AG20443 (cell line): ENCODE results near the gene RUNX1.
A peak's percentile ranks its signal among the peaks of the same experiment; 100 is the strongest.

Source experiments
- DNase-seq: peaks from one replicate; pipeline ENCODE4 v3.0.0; 2012; ENCODE audit warnings: low spot score, mixed read lengths

RUNX1 gene

DNA sequence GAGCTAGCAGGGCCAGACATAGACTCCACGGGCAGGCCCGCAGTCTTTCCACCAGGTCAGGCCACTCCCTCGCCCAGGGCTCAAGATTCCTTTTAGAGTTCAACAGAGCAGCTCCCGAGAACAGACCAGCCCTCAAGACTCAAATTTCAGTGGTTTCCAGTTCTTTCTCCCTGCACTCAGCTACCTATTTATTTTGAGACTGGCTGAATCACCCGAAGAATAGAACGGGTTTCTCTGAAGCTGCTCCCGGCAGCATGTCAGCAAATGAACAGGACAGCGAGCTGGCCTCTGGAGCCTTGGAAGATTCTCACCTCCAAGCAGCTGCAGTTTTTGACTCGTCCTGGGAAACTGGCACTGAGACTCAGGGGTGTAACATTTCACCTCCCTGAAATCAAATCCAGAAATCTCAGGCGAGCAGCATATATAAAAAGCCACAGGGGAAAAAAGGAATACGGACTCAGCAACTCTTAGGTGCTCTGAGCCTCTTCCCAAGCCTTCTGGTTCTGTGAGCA is 202.4 kb downstream of the RUNX1 start:
- peak; percentile 55 for DNase-seq

DNA sequence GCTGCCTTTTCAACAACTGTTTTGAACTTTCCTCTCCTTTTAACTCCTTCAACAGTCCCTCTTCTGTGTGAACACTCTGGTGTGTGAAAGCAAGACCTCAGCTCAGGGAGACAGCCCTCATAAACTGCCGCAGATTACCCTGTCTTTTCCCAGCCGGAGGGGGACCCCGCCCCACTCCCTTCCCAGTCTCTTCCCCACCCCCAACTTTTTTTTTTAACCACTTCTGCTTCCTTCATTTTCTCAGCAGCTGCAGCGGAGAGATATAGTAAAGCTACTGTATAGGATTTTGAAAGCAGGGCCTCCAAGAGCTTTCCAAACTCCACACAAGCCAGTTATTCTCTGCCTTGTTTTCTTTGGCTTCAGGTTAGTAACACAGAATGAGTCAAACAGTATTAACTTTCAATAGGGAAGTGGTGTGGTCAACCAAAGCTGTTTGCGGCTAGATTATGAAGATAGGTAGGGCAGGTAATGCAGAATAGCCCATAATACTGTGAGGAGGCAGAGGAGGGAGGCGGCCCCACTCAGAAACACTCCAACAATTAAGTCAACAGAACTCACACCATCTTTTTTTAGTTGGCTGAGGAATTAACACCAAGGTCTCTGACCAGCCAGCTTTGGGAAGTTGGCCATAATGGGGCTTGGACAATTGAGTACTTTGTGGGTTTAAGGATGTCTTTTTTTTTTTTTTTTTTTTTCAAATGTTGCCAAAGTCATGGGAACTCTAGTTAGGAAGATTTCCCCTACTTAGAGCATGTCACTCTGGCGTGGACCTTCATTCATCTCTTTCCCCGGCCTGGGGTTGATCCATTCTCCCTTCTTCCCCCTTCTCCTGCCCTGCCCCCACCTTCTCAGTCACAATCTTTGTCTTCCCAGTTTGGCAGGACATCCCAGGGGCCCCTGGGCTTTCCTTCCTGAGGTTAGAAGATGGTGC is 203.3 kb downstream of the RUNX1 start:
- peak; percentile 43 for DNase-seq

DNA sequence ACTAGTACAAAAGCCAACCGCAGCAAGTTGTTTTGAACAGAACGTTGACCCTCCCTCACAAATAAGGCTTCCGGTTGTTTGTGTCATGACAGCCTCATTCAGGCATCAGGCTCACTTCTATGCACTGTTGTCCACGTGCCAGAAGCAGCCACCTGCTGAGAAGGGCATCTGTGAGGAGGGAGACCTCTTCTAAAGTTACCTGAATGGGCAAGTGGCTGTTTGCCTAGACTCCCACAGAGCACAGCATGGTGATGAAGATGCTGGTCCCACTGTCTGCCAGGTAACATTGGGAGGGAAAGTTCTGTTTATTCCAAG is 204.2 kb downstream of the RUNX1 start:
- DNase-seq: no peak

DNA sequence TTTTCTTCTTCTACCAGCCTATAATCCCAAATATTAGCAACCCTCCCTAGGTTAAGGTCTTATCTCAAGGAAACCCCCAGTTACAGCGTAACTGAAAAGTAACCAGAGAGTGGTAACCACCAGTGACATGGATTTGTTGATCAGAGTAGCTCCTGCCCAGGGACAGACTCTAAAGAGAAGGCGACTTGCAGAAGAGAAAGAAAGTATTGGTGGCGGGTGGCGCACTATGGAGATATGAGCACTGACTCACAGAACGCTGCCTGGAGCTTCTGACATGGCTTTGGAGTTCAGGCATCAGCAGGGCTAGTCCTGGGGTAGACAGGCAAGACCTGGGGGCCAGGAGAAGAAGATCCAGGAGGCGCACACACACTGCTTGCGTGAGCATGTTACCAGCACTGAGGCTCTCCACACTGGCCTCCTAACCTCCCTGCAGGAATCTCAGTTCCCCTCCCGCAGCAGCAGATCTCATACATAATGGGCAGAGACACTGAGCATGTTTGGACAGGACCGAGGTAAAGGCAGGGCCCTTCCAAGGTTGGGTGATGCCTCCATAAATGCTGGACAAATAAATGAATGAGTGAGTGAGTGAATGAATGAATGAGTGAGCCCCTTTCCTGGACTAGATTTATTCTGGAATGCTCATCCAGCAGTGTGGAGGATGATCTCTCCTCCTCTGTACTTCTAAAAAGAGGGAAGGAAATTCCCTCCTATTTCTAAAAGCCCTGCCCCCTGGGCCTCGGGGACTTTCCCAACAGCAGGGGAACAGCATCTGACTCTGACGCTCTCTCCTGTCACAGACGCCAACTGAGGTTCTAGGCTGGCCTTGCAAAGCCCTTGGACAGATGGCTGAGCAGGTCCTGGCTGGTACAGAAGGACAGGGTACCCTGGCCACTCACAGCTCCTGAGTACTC is 204.8 kb downstream of the RUNX1 start:
- DNase-seq: peak; percentile 45

DNA sequence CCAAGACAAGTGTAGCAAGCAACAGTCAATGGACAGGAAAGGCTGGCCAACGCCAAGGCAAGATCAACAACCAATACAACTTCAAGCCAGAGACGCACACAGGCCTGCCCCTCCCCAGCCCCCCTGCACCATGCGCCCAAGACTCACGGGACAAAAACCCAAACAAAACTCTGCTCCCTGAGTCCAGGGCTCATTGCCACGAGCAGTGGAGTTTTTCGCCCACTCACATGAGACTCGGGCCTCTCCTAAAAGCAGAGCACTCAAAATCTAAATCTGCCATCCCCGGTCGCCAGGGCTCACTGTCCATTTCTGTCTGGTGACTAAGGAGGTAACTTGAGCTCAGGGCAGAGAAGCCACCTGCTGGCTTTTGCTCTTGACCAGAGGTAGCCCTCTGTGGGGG is 205.5 kb downstream of the RUNX1 start:
- DNase-seq: no peak

DNA sequence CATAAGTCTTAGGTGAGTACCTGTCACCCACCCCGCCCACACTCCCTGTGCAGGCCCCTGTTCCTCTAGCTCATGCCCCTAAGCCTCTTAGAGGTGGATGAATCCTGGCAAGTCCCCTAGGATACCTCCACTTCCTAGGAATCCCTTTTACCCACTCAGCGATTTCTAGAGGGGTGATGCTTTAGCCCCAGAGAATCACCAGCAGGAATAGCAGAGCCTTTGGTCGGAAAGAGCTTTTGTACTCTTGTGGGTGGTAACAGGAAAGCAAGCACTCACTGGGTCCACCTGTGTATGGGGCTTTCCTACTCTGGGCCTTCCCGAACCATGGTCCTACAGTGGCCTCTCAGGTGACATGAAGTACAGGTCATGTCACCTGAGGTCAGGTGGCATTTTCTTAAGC is 207.9 kb downstream of the RUNX1 start:
- no peak for DNase-seq

DNA sequence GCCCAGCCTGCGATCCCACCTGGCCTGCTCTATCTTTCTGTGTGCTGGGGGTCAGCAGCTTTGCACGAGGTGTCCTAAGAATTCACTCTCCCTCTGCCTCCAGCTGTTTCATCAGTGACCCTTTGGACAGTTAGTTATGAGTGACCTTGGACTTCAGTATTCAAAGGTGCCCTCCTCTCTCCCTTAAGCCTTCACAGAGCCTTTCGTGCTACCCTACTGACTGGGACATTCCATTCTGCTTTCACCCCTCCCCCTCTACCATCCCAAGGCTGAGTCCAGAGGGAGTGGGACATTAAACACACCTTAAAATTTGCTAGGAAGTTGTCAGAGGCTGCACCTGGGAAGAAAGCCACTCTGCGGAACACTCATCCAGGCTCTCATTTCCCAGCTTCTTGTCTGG is 208.4 kb downstream of the RUNX1 start:
- no peak for DNase-seq

DNA sequence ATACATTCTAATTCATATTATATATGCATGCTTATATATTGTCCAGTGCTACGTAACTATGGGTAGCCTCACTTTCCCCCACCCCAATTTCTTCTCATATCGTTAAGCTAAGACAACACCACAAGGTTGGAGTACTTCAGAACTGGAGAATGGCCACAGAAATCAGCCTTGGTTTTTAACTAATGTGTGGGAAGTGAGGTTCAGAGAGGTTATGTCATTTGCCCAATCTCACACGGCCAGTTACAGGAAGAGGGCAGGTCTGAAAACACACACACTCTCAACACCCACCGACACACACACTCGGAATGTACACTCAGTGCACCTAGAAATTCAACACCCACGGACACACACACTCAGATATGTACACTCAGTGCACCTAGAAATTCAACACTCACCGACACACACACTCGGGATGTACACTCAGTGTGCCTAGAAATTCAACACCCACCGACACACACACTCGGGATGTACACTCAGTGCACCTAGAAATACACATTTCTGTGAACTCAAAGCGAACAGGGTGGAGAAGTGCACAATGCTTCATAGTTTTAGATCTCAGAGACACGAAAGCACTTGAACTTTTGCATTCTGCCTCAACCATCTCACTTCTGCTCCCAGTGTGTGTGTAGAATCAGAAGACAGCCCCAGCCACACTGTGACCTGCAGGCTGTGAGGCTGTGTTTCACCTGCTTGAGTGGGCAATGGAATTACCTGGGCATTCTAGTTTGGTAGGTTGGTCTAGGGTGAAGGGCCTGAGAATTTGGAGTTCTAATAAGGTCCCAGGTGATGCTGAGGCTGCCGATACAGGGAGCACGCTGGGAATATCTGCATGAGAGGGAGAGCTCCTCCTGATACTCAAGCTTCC is 209.9 kb downstream of the RUNX1 start:
- DNase-seq: no peak

DNA sequence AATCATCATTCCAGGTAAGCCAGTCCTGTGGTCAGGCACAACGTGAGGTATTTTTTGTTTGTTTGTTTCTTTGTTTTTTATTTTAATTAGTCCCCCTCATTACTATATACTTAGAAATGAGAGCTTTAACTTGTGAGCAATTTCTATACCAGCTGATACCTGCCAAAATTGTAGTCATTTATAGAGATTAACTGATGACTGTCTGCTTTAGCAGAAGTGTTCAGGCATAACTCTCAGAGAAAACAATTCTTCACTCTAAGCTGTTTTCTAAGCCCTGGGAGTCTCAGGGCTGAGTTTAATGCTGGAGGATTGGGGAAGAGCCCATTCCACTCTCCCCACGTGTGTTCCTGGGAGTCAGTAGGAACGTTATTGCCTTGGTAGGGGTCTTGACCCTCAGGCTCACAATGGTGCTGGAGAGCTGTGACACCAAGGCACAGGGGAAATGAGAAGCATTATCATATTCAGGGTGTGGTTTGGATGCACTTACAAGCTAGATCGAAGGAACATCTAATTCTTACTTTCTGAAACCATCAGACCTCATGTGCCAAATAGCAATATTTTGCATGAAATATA is 212.1 kb downstream of the RUNX1 start:
- DNase-seq: no peak

DNA sequence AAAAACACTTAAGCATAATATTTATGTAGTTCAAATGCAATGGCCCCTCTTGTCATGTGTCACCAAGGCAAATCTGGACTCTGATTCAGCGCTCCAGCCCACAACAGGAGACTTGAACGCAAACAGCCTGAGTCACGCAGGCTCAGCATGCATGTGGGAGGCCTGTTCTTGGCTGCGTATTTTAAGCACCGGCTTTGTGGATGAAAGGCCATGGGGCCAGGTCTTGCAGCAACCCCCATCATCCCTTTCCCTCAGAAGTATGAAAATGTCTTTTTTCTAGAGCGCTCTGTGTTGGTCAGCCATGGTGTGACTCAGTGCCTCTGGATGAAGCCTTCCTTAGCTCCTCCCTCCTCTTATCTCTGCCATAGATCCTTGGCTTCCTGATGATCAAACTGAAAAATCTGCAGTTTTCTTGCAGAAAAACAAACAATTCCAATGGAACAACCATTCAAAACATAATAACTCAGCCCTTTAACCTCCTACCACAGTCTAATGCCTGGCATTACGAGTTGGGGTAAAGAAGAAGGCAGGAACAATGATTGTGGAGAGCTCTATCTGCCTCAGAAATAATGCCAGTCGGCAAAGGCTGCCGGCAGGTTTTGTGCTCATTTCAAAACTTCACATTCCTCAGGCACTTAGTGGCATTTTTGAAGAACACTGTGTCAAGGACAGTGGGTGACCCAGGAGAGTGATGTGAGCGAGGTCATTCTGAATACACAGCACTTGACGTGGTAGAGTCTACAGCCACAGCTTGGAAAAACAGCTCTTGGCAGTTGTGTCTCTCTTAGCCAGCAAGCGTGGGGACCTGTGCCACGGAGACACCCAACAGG is 212.8 kb downstream of the RUNX1 start:
- peak; percentile 92 for DNase-seq

DNA sequence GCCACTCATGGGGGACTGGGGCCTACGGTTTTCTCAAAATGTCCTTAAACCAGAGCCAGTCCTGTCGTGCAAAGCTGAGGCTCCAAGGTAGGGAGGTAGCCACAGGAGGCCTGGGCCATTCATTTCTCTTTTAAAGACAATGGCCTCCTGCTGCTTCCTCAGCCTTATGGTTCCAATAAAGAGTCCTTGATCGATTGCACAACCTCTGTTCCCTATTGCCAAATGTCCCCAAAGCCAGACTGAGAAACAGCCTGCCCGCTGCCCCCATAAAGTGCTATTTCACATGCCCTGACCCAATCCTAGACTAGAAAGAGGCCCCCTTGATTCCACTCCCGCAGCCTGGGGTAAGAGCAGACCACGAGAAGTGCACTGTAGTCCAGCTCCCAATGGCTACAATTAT is 213.6 kb downstream of the RUNX1 start:
- peak; percentile 46 for DNase-seq

DNA sequence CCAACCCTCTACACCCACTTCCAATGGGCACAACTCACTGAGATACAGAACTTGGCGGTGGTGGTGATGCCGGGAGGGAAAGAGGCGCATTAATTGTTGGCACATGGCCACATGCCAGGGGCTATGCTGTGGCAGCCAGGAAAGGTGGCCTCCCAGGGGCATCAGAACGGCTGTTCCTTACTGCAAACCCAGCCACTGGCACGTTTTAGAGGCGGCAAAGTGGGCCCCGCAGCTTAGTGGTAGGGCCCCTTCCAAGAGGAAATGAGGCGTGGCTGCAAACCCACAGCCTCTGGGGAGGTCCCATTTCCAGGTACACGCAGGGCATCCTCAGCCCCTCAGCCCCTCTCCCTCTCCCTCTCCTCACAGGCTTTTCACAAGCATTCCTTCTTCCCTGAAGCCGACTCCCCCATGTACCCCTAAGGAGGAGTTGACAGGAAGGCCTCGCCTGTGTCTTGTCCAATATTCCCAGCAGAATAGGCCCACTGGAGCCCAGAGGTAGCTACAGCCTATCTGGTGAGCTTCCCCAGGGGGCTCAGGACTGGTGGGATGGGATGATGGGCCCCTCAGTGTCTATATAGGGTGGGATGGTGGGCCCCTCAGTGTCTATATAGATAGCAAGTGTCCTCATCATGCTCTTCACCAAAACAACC is 214.1 kb downstream of the RUNX1 start:
- DNase-seq: no peak

DNA sequence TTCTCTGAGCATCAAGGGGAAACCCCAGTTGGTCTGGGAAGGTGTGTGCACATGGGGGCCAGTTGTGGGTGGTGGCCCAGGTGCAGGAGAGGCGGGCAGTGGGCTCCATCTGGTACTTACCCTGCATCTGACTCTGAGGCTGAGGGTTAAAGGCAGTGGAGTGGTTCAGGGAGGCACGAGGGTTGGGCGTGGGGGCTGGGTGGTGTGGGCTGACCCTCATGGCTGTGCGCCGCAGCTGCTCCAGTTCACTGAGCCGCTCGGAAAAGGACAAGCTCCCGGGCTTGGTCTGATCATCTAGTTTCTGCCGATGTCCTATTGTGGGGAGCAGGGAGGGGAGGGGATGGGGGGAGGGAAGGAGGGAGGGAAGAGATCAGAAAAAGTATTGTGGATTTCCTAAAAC is 214.8 kb downstream of the RUNX1 start:
- DNase-seq: no peak

DNA sequence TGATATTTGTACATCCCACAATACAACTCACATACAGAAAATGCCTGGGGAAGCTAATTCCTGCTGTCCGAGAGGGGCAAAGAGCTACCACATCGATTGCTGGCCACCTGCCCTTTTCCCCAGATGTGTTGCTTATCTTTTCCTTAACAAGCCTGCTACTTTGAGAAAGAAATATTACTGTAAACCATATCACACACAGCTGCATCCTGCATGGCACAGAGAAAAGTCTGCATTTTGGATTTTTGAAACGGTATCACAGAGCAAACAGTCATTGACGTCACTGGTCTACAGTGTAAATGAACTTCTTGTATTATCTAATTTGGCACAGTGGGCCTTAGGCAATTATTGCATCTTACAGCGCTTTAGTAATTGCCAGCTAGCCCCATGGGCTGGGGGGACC is 215.6 kb downstream of the RUNX1 start:
- no peak for DNase-seq

DNA sequence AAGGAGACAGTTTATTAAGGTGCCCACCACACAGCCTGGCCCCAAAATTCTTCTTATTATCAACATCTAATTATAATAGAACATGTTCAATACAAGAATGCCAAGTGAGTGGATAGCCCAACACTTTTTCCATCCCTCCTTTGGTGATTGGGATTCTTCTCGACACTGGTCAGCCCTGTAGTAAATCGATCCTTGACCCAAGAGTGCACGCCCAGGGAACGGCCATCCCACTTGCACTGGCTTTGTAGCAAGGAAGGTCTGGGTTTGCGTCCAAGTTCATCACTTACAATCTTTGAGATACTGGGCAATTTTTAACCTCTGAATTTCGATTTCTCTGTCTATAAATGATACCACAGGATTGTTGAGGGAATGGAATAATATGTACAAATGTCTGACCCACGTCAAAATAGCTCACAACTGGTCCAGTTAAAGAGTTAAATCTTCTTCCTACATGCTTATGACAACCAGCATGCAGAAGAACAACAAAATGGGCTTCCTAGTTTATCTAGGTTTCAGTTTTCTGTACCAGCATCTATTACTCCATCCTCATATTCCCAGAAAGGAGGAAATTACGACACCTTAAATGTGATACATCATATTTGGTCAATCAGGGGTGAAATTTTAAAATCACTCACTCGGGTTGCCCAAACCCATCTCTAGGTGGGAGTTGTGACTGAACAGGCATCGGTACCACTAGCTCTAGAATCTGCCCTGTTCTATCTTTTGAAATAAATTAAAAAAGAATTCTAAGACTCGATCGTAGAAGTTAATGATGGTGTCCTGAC is 218.5 kb downstream of the RUNX1 start:
- DNase-seq: no peak

DNA sequence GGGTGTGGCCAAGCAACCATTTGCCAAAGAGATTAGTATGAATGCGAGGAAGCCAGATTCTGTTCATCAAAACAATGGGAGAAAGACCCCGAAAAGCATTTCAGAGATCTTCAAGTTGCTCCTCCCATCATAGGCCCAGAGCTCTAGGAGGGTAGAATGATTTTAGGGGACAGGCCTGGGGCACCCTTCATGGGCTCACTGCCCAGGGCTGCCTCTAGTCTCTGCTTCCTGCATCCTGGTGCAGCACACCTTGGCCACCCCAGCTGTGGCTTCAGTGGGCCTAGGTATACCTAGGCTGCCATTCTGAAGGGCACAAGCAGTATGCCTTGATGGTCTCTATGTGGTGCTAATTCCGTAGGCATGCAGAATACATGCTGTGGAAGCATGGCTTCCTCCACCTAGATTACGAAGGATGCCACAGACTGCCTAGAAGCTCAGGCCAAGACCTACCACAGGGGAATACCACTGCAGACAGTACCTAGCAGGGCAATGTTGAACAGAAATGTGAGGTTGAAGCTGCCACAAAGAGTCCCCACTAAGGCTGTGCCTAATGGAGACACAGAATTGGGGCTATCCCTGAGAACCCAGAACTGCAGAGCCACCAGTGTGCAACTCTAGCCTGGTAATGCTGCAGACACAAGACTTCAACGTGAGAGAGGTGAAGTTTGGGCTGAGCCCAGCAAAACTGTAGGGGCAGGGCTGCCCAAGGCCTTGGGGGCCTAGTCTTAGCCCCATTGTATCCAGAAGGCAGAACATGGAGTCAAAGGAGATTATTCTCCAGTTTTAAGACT is 221.5 kb downstream of the RUNX1 start:
- DNase-seq: no peak

DNA sequence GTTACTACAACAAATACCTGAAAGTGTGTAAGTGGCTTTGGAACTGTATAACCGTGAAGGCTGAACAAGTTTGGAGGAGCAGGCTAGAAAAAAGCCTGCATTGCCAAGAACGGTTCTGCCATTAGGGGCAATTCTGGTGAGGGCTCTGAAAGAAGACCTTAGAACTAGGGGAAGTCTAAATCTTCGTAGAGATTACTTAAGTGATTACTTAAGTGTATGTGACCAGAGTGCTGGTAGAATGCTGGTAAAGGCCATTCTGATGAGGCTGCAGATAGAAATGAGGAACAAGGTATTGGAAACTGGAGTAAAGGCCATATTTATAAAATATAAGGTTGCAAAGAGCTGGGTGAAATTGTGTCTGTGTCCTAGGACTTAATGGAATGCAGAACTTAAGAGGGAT is 222.3 kb downstream of the RUNX1 start:
- DNase-seq: no peak

DNA sequence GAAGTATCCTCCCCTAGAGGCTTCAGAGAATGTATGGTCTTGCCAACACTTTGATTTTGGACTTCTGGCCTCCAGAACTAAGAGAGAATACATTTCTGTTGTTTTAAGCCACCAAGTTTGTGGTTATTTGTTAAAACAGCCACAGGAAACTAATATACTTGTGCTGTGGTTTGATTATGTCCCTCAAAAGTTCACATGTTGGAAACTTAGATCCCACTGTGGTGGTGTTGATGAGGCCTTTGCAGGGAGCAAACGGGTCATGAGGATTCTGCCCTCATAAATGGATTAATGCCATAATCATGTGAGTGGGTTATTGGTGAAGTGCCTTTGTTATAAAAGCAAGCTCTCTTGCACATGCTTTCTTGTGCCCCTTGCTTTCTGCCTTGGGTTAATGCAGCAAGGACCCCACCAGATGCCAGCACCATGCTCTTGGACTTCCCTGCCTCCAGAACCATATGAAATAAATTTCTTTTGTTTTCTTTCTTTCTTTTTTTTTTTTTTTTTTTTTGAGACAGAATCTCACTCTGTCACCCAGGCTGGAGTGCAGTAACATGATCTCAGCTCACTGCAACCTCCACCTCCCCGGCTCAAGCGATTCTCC is 223.1 kb downstream of the RUNX1 start:
- DNase-seq: no peak
